SK-N-SH treated with all-trans-retinoic acid at 6 μM for 48 hours (cell line): Measurements from ENCODE around the gene ANKRD36.

Source experiments
- ARNTL ChIP-seq: fragments of 450-650 bp; formaldehyde crosslinking; IDR thresholded peaks from 2 replicates; pipeline ENCODE4 v1.5.0; 2020; ENCODE audit warnings: low read depth, mild to moderate bottlenecking, moderate library complexity, borderline replicate concordance
- ESRRG ChIP-seq: fragments of 250-450 bp; sonication (Bioruptor Pico); IDR thresholded peaks from 2 replicates; pipeline ENCODE4 v1.6.1; 2021; ENCODE audit warnings: mild to moderate bottlenecking
- GLIS3 ChIP-seq: fragments of 250-450 bp; sonication (Bioruptor Pico); IDR thresholded peaks from 2 replicates; pipeline ENCODE4 v1.5.0; 2020; ENCODE audit warnings: mild to moderate bottlenecking, moderate library complexity
- PATZ1 ChIP-seq: fragments of 250-450 bp; sonication (Bioruptor Pico); IDR thresholded peaks from 2 replicates; pipeline ENCODE4 v1.8.0; 2020; ENCODE audit warnings: mild to moderate bottlenecking, moderate library complexity, borderline replicate concordance
- ZC3H10 ChIP-seq: fragments of 250-450 bp; sonication (Bioruptor Pico); IDR thresholded peaks from 2 replicates; pipeline ENCODE4 v1.5.1; 2021; ENCODE audit warnings: mild to moderate bottlenecking, moderate library complexity
- ZFP3 ChIP-seq: fragments of 250-450 bp; sonication (Bioruptor Pico); IDR thresholded peaks from 2 replicates; pipeline ENCODE4 v1.5.0; 2020; ENCODE audit warnings: mild to moderate bottlenecking, moderate library complexity
- ZNF565 ChIP-seq: fragments of 450-650 bp; formaldehyde crosslinking; conservative IDR thresholded peaks from 2 replicates; pipeline ENCODE4 v1.5.0; 2020; ENCODE audit warnings: low read depth, mild to moderate bottlenecking, moderate library complexity

- TF ChIP-seq ARNTL (CRISPR knock-in tag): no peak
- no peak for TF ChIP-seq PATZ1 (CRISPR knock-in tag)
- no peak for TF ChIP-seq ZFP3 (CRISPR knock-in tag)
- TF ChIP-seq ESRRG: no peak
- no peak for TF ChIP-seq ZC3H10 (CRISPR knock-in tag)
- no peak for TF ChIP-seq ZNF565 (CRISPR knock-in tag)
- TF ChIP-seq GLIS3 (CRISPR knock-in tag): no peak
Observed at GRCh38 chr2:97068074-97068473, 44.9 kb upstream of the ANKRD36 start.
